T follicular helper cell (primary cell): ENCODE measurements around the gene AHSP.
A peak's percentile ranks its signal among the peaks of the same experiment; 100 is the strongest.
"Not testable (repeated sequence)": the region's sequence is repeated elsewhere in the genome, so short reads cannot be mapped to it uniquely, and the experiment has no call there.

Experiments
- DNase-seq: peaks from one replicate; pipeline ENCODE4 v3.0.0-alpha.2; 2020; ENCODE audit warnings: low read depth
- total RNA-seq, 2 experiments: gene quantifications; one replicate each; lab custom pipeline; 2026; lab: John Stamatoyannopoulos, UW

The AHSP gene, protein sequence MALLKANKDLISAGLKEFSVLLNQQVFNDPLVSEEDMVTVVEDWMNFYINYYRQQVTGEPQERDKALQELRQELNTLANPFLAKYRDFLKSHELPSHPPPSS
- total RNA-seq: 0 reads per million in 2 experiments

DNA sequence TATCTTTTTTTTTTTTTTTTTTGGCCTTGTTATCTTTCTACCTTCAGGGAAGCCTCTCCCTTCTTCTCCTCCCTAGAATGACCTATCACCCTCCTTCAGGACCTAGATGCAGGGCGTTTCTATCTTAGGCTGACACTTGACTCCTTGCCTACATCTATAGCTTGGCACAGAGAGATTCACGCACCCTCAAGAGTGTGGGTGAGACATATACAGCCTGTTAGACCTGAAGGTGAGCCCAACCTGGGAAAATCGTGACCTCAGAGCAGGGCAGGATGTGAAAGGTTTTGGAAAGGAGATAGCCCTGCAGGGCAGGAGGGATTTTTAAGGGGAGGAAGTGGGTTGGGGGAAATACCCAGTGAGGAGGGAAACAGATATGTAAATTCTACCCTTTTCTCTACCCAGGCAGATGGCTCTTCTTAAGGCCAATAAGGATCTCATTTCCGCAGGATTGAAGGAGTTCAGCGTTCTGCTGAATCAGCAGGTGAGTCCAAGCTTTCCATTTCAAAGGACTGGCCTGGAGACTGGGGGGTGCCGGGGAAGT is at the start of gene AHSP:
Gene AHSP, plus strand, starts transcription at position 167 of the 541 bp plus-strand sequence. Its CDS starts 240 bp downstream, at position 407.
- DNase-seq: no peak

DNA sequence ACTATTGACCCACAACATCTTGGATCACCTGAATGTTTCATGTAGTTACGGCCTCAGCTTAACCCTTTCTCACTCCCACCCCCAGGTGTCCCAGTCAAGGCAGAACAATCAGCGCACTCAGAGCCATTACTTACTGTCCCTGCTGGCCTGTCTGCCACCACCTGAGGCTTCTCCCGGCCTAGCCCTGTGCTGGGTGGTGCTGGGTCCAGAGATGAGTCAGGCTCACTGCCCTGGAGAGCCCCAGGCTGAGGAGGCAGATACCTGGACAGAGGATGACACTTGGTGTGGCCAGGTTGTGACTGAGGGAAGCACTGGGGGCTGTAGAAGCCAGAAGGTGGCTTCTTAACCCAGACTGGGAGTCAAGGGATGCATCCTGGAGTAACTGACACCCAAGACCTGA is 48.7 kb upstream of the AHSP start:
- DNase-seq: no peak

DNA sequence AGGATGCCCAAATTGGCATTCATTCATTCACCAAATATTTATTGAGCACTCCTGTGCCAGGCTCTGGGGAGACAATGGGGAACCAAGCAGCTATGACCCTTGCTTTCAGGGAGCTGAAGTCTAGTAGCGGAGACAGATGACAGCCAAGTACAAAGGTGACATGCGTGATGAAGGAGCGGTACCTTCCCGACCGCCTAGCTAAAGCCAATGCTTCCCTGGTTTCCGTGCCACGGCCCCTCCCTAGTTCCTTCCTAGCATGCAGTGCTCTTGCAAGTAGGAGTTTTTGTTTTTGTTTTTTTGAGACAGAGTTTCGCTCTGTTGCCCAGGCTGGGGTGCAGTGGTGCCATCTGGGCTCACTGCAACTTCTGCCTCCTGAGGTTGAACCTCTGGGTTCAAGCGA is 47.9 kb upstream of the AHSP start:
- no peak for DNase-seq

DNA sequence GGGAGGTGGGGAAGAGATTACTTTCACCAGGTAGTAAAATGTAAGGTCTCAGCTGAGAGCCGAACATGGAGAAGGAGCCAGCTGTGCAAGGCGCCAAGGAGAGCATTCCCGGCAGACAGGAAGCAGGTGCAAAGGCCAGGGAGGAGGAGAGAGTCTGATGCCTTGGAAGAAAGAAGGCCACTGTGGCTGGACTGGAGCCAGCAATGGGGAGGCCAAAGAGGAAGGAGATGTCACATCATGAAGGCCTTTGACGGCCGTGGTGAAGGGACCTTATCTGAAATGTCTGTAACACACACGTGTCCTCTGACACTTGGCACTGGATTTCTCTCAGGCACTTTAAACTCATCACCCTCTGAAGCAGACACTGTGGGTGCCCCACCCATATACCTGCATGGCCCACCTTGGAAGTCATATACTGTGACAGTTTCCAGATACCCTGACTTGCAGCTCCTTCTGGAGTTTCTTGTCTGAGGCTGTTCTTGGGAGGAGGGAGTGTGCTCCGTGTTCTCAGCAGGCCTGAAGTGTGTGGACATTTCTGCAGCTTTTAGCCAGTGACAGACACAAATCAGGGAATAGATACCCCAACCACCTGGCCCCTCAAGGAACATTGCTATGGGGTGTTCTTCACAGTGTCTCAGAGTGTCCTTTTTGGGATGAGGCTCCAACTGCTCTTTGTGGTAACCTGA is 46.7 kb upstream of the AHSP start:
- no peak for DNase-seq

DNA sequence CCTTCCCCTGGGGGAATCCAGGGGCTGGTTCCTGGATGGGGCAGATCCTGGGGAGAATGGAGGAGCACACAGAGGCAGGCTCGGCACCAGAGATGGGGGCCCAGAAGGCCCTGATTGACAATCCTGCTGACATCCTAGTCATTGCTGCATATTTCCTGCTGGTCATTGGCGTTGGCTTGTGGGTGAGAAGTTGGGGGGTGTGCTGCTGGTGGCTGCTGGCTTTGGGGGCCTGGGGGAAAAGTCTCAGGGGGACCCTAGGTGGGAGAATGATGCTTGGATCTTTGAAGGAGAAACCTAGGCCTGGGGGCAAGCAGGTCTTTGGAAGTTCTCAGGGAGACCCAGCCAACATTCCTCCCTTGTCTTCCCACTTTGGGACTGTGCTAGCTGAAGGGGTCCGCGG is 44.6 kb upstream of the AHSP start, which contains the start of gene SLC5A2:
Gene SLC5A2, plus strand, starts transcription at position 43 of the 400 bp plus-strand sequence. Its CDS starts 14 bp downstream, at position 57.
- no peak for DNase-seq

DNA sequence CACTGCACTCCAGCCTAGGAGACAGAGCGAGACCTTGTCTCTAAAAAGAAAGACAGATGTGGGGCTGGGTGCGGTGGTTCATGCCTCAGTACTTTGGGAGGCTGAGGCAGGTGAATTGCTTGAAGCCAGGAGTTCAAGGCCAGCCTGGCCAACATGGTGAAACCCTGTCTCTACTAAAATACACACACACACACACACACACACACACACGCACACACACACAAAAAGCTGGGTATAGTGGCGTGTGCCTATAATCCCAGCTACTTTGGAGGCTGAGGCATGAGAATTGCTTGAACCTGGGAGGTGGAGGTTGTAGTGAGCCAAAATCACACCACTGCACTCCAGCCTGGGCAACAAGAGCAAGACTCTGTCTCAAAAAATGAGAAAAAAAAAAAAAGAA is 43.7 kb upstream of the AHSP start:
- not testable (repeated sequence) for DNase-seq

DNA sequence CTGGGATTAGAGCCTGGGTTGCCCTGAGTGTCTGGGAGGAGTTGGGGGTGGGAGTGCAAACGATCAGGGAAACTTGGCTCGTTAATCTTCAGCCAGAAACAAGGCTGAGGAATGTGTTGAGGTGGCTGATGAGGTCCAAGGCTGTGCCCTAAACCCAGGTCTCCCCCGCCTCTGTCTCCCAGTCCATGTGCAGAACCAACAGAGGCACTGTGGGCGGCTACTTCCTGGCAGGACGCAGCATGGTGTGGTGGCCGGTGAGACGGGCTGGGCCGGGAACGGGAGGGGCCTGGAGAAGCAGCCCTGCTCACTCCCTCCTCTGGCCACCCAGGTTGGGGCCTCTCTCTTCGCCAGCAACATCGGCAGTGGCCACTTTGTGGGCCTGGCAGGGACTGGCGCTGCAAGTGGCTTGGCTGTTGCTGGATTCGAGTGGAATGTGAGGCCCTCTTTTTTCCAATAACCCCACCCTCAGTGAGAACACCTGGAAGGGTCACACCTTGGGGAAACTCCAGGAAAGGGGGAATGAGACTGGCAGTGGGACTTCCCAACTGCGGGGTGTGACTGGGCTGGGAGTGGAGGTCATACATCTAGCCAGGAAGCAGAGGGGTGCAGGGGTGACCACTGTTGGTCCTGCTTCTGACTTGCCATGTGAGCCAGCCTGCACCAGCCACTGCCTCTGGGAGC is 43.1 kb upstream of the AHSP start:
- no peak for DNase-seq

DNA sequence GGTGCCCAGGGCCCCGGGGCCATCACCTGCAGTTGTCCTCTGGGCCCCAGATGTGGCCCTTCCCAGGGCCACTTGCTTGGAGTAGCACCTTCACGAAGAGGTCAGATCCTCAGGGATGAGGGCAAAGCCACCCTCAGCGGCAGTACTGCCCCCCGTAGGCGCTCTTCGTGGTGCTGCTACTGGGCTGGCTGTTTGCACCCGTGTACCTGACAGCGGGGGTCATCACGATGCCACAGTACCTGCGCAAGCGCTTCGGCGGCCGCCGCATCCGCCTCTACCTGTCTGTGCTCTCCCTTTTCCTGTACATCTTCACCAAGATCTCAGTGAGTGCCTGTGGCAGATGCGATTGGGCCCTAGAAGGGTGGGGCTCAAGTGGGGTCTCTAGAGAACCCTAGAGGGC is 42.1 kb upstream of the AHSP start:
- no peak for DNase-seq

DNA sequence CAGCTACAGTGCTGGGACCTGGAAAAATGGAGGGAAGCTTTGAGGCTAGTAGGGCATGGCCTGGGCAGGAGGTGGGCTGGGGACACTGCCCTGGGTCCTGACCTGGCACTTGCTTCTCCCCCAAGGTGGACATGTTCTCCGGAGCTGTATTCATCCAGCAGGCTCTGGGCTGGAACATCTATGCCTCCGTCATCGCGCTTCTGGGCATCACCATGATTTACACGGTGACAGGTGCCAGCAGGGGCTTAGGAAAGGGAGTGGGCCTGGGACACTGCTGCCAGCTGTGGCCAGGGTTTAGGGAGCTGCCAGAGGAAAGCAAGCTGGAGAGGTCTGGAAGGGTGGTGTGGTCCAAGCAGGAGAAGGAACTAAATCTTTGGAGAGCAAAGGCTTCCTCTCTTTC is 41.7 kb upstream of the AHSP start:
- DNase-seq: no peak

DNA sequence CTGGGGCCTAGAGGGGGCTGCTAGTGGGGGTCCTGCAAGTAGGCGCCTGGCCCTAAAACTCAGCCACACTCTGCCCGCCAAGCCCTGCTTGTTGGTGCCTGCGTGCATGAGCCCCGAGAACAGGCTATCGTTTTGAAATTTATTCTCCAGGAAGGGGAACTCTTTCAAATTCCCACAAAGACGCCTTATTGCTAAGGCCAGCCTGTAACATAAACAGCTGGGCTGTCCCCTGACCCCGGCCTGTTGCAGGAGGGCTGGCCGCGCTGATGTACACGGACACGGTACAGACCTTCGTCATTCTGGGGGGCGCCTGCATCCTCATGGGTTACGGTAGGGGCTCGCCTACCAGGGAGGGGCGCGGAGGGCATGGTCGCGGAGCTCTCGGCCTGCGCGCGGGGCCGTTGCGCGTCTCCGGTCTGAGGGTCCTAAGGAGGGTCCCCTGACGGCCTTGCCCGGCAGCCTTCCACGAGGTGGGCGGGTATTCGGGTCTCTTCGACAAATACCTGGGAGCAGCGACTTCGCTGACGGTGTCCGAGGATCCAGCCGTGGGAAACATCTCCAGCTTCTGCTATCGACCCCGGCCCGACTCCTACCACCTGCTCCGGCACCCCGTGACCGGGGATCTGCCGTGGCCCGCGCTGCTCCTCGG is 40.5 kb upstream of the AHSP start:
- no peak for DNase-seq

DNA sequence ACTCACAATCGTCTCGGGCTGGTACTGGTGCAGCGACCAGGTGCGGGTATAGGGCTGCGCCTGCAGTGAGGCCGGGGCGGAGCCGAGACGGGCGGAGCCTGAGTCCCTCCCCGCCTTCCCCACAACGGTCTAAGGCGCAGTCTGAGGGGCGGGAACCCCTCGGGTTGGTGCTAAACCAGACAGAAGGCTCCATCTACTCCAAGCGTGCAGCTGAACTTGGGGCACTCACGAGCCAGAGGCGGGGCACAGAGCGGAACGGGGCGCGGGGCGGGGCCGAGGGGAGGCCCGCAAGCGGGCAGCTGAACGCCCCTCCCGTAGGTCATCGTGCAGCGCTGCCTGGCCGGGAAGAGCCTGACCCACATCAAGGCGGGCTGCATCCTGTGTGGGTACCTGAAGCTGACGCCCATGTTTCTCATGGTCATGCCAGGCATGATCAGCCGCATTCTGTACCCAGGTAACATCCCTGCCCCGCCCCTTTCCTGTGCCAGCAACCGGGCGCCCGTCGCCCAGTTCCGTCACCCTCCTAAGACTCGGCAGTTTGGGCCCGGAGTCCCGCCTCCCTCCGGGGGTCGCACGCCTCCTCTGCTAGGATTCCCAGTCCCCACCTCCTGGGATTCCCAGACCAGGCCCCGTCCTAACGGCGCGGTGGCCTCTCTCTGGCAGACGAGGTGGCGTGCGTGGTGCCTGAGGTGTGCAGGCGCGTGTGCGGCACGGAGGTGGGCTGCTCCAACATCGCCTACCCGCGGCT is 39.8 kb upstream of the AHSP start:
- peak; percentile 71 for DNase-seq

DNA sequence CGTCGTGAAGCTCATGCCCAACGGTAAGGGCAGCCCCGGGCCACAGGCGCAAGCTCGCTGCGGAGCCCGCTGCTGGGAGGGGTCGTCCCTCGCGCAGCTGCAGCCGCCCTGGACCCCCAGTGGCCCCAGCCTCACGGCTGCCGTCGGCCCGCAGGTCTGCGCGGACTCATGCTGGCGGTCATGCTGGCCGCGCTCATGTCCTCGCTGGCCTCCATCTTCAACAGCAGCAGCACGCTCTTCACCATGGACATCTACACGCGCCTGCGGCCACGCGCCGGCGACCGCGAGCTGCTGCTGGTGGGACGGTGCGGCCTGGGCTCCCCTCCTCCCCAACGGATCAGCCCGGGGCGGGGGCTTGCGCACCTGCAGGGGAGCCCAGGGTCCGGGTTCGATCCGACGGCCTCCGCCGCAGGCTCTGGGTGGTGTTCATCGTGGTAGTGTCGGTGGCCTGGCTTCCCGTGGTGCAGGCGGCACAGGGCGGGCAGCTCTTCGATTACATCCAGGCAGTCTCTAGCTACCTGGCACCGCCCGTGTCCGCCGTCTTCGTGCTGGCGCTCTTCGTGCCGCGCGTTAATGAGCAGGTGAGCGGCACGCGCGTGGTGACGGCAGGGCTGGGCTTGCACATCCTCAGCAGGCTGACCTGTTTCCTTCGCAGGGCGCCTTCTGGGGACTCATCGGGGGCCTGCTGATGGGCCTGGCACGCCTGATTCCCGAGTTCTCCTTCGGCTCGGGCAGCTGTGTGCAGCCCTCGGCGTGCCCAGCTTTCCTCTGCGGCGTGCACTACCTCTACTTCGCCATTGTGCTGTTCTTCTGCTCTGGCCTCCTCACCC is 39.0 kb upstream of the AHSP start:
- no peak for DNase-seq

DNA sequence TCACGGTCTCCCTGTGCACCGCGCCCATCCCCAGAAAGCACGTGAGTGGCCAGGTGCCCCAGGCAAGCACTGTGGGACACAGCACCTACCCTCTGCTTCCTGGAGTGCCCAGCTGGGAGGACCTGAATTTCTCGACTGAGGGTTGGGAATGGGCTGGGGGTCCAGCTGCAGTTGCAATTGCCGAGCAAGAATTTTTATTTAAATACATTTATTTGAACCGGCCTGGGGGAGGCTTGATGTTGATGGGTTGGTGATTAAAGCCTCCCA is 38.5 kb upstream of the AHSP start:
- DNase-seq: no peak

DNA sequence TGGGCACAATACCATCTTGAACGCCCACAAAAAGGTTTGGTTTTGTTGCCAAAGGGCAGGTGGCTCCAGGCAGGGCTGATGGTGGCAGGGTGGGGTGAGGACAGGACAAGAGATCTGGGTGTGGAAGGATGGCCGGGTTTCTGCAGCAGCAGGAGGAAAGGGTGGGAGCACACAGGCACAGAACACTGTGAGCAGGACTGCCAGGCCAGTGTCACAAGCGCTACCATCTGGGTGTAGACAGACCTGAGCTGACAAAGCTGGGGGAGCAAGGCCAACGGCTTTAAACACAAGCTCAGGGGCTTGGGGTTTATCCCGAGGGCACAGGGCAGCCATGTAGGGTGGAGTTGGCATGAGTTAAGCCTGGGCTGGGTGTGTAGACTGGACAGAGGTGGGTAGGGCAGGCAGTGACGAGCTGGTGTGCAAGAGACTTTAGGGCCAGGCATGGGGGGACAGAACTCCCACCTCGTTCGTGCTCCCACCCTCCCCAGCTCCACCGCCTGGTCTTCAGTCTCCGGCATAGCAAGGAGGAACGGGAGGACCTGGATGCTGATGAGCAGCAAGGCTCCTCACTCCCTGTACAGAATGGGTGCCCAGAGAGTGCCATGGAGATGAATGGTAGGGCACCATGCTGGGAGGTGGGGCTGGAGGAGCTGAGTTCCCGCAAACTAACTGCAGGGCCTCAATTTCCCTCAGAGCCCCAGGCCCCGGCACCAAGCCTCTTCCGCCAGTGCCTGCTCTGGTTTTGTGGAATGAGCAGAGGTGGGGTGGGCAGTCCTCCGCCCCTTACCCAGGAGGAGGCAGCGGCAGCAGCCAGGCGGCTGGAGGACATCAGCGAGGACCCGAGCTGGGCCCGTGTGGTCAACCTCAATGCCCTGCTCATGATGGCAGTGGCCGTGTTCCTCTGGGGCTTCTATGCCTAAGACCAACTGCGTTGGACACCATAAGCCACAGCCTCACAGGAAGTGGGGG is 37.8 kb upstream of the AHSP start:
- no peak for DNase-seq

DNA sequence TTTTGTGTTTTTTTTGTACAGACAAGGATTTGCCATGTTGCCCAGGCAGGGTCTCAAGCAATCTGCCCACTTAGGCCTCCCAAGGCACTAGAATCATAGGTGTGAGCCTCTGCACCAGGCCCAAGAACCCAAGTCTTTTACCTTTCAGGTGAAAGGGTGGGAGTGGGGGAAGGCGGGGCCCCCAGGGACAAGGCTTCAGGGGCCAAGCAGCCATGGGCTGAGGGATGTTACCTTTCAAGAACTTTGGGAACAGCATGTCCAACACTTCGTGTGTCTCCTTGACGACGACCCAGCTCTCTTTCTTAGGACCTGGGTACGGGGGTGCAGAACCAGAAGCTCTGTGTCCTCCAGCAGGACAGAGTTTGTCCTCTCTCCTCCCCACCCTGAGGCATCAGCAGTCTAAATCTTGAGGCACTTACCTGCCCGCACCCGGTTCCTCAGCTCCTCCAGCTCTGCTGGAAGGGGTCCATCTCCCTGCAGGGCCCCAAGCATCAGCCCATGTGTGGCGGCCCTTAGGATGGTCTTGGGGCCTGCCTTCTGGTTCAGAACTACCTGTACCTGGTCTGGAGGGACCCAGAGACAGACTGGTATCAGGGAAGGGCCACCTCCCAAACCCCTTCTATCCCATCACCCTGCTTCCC is 35.8 kb upstream of the AHSP start:
- no peak for DNase-seq

DNA sequence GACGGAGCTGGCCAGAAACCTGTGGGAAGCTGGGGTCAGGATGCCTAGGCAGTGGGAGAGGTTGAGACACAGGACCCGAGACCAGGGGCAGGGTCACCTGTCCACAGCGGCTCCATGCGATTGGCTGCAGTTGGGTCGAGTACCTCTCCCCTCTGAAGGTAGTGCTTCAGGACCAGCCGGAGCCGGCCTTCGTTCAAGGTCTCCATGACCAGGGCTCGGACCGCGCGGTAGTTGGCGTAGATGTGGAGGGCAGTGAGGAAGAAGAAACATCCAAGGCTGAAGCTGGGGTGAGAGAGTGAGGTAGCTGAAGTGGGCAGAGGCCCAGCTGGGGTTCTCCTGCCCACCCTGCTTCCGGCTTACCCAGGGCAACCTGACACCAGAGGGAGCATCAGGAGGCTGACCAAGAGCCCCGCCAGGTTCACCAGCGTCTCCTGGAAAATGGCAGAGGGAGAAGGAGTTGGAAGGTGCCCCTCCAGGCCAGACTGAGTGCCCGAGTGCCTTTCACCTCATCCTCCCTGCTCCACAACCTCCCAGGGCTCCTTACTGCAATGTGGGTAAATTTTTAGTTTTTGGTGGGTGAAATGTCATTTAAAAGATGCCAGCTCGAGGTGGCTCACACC is 34.1 kb upstream of the AHSP start:
- no peak for DNase-seq

DNA sequence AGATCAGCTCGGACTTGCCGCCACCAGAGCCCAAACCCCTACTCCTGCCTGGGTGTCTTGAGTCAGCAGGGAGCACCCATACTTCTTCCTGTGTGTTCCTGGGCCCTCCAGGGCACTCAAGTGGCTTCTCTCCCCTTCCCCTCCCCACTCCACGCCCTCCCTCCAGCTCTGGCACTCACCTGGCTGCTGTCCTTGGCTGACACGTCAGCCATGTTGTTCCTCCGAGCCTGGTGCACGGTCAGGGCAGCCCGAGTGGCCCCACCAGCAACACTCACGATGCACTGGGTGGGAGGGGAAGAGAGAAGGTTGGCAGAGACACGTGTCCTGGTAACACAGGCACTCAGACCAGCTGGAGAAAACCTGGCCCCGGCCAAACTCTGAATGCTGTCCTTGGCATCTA is 31.0 kb upstream of the AHSP start:
- no peak for DNase-seq

DNA sequence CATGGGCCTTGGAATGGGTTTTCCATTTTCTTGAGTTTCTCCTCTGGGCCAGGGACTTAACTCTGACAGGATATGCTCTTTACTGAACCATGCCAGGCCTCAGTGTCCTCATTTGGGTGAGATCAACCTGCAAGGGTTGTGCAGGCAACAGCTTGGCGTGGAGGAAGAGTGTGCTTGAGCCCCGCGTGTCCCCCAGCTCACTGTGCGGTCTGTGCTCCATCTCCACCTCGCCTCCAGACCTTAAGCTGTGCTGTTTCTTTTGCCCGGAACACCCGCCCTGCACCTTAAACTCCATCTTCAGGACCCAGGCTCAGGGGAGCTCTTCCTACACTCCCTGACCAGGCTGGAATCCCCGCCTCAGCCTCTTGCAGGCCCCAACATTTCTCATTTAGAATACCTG is 29.2 kb upstream of the AHSP start:
- DNase-seq: no peak

DNA sequence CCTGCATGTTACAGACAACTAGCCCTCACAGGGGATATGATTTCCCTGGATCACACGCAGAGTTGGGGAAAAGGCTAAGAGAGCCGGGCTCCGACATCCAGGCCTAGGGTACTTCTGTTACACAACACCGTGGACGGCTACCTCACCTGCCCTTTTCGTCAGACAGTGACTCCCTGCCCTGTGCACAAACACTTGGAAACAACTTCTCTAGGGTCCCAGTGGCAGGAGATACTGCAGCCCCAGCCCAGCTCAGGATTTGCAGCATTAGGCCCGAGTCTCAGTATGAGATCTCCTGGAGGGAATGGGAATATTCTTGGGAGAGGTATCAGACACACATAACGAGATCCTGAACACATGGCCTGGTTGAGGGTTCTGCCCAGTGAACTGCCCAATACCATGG is 27.8 kb upstream of the AHSP start:
- DNase-seq: no peak
